Psoas muscle (tissue), 8 donors: ENCODE results near the gene APBB1IP. TPM values are rescaled to one million over a fixed set of nuclear protein-coding genes. Genes with fewer than 3 reads are reported as not detected.

Experiments
- ATAC-seq, 4 donors: fragments of 200-7000 bp; cut with Tn5 transposase; one replicate each; pipeline ENCODE4 v1.9.1; 2020; ENCODE audit warnings: moderate library complexity in 3 of 4, mild to moderate bottlenecking in 2 of 4
- DNase-seq, 2 donors: peaks; one replicate each; pipeline ENCODE4 v3.0.0-alpha.2; 2020
- H3K27ac ChIP-seq: fragments of 200-600 bp; one replicate; pipeline ENCODE4 v1.8.0; 2022
- H3K27me3 ChIP-seq, 3 donors: fragments of 200-600 bp in 1 of 3; one replicate each; pipeline versions ENCODE4 v1.6.1 to v1.8.0; 2013 to 2022; ENCODE audit warnings: low read length in 2 of 3, mild to moderate bottlenecking in 2 of 3, moderate library complexity in 1 of 3; ENCODE audit not compliant: insufficient read depth in 3 of 3
- H3K36me3 ChIP-seq, 2 donors: fragments of 200-600 bp in 1 of 2; one replicate each; pipeline versions ENCODE4 v1.6.1 to v1.8.0; 2013 to 2022; ENCODE audit warnings: low read depth in 1 of 2, mild to moderate bottlenecking in 1 of 2, moderate library complexity in 1 of 2; ENCODE audit not compliant: insufficient read depth in 1 of 2
- H3K4me1 ChIP-seq: fragments of 200-600 bp; one replicate; pipeline ENCODE4 v1.8.0; 2022
- H3K4me3 ChIP-seq: fragments of 200-600 bp; one replicate; pipeline ENCODE4 v1.8.0; 2022; ENCODE audit warnings: mild to moderate bottlenecking
- H3K9me3 ChIP-seq: fragments of 200-600 bp; one replicate; pipeline ENCODE4 v1.8.0; 2022
- CTCF ChIP-seq: fragments of 200-600 bp; IDR thresholded peaks from one replicate; pipeline ENCODE4 v1.8.0; 2022; ENCODE audit warnings: antibody characterized with exemption
- WGBS, 3 donors: extraction: QIAGEN DNeasy Blood & Tissue Kit; methylation state at CpG; one replicate each; pipeline versions ENCODE4 v1.1.6 to v1.1.7; 2013; 5-methylcytosine and 5-hydroxymethylcytosine counted together
- intact Hi-C, 2 donors: fragments of 100-400 bp; cut with DNase I; formaldehyde crosslinking; loops; one replicate each; pipeline versions ENCODE4 v1.11.0 to v1.14.2; 2022
- polyA plus RNA-seq, 3 donors: library from polyadenylated mRNA; stranded (reverse); fragments of 200-250 nt; gene quantifications; one replicate each; pipeline ENCODE4 v1.2.3, GENCODE V29; 2013
- total RNA-seq, 4 donors: library from RNA; stranded (reverse); fragmentation: NEBNext Ultra II Directional in 2 of 4; extraction: Animal tissue kit (Norgen Biotek cat#: 25700) in 2 of 4; gene quantifications; one replicate each; pipeline versions ENCODE4 v1.2.1 to v1.2.4, GENCODE V29; 2021 to 2023
- donor health status: healthy with polysubstance abuse.
- donor health status: DM: no; HTN: no; CAD: no; lungs with moderate emphysema.
- donor health status: Bipolar disorder and iron deficiency.
- donor health status: healthy.
- donor health status: DM: yes; HTN: yes; CAD: no.
- donor health status: DM: no; HTN: no; CAD: no.
- donor health status: DM: no; HTN: no; CAD: no.
- donor health status: DM: yes; HTN: yes; CAD: no.

APBB1IP gene
- total and polyA plus RNA-seq, 7 donors: 0.25 to 2.8 (median 0.86) TPM

- no peak for DNase-seq
Measured at GRCh38 chr10:26528715-26529393, 90.7 kb downstream of the APBB1IP start.

GRCh38 chr10:26534384-26534783 lies 96.2 kb downstream of the APBB1IP start:
- no peaks in the 10 kb centered on the region for H3K36me3 ChIP-seq
- ATAC-seq (no peak), DNase-seq (no peak)
- no peak for TF ChIP-seq CTCF
- H3K4me1 ChIP-seq: no peaks in the 10 kb centered on the region
- H3K9me3 ChIP-seq: no peaks in the 10 kb centered on the region
- H3K4me3 ChIP-seq: no peak overlapping the region
- intact Hi-C loops: no loop called here
- H3K27ac ChIP-seq: no peak overlapping the region
- H3K27me3 ChIP-seq: no peaks in the 10 kb centered on the region
- 70 to 72% (median 71%) methylated on average over 7 of the region's 7 CpGs for WGBS, 3 donors

More at GRCh38 chr10:26528715-26529393, 90.7 kb downstream of the APBB1IP start:
- Histone ChIP-seq H3K4me1 (no peaks in the 10 kb centered on the region), H3K27me3 (no peaks in the 10 kb centered on the region), H3K36me3 (no peaks in the 10 kb centered on the region), H3K27ac (no peak overlapping the region), H3K4me3 (no peak overlapping the region), H3K9me3 (no peaks in the 10 kb centered on the region)
- ATAC-seq: no peak
- WGBS, 3 donors: 82 to 91% (median 85%) methylated on average over 10 of the region's 10 CpGs
- intact Hi-C loops: no loop called here
- TF ChIP-seq CTCF: no peak

GRCh38 chr10:26540601-26541000 lies 102.5 kb downstream of the APBB1IP start:
- 26 to 28% (median 27%) methylated on average over 5 of the region's 5 CpGs for WGBS, 3 donors
- no peaks in the 10 kb centered on the region for H3K36me3 ChIP-seq
- no peaks in the 10 kb centered on the region for H3K27me3 ChIP-seq
- ATAC-seq (no peak), DNase-seq (no peak)
- H3K9me3 ChIP-seq: no peaks in the 10 kb centered on the region
- no peak overlapping the region for H3K4me3 ChIP-seq
- no peak for TF ChIP-seq CTCF
- no peaks in the 10 kb centered on the region for H3K4me1 ChIP-seq
- H3K27ac ChIP-seq: no peak overlapping the region
- intact Hi-C loops: no loop called here

GRCh38 chr10:26543567-26544306 lies 105.6 kb downstream of the APBB1IP start:
- no peak for DNase-seq
- Histone ChIP-seq H3K27ac (no peak overlapping the region), H3K4me1 (no peaks in the 10 kb centered on the region), H3K9me3 (no peaks in the 10 kb centered on the region), H3K27me3 (no peaks in the 10 kb centered on the region), H3K4me3 (no peak overlapping the region), H3K36me3 (no peaks in the 10 kb centered on the region)
- intact Hi-C loops: no loop called here
- no peak for ATAC-seq
- WGBS, 3 donors: 75 to 82% (median 78%) methylated on average over 7 of the region's 7 CpGs
- TF ChIP-seq CTCF: no peak
